HepG2 (cell line): ENCODE data around the gene M1AP.

ENCODE experiments used
- EP300 ChIP-seq, 3 experiments: sonication (generic) in 1 of 3; formaldehyde crosslinking in 1 of 3; IDR thresholded peaks; 2 replicates each; pipeline versions ENCODE4 v1.5.1 to v1.6.1; 2011 to 2020; ENCODE audit warnings: low read depth in 2 of 3, low read length in 2 of 3, borderline replicate concordance in 1 of 3, improper control_type of control experiment in 1 of 3, mild to moderate bottlenecking in 1 of 3, missing genetic modification reagents in 1 of 3, moderate library complexity in 1 of 3
- ZKSCAN8 ChIP-seq: IDR thresholded peaks from 2 replicates; pipeline ENCODE4 v1.6.1; 2016; ENCODE audit warnings: borderline replicate concordance, missing genetic modification reagents, missing compliant biosample characterization
- TF ChIP-seq, protein P1 (sequence below): sonication (generic); formaldehyde crosslinking; IDR thresholded peaks from 2 replicates; pipeline ENCODE4 v1.4.0; 2020; ENCODE audit warnings: mild to moderate bottlenecking, low read depth, missing genetic modification reagents

DNA sequence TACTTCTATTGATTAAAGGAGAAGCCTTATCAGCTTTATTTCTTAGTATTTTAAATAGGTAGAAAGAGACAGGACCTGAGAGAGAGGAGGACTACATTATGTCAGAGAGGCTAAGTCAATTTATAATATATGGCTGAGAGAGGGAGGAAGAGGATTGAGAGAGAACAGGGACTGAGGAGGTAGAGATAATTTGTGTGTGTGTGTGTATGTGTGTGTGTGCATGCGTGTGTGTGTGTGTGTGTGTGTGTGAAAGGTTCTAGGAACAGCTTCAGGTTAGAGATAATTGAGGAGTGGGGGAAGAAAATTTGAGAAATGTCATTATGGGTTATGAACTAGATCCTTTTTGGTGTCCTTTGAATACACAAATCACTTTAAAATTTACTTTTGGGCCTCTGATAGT, 78.4 kb downstream of the M1AP start:
- TF ChIP-seq, protein P1, sequence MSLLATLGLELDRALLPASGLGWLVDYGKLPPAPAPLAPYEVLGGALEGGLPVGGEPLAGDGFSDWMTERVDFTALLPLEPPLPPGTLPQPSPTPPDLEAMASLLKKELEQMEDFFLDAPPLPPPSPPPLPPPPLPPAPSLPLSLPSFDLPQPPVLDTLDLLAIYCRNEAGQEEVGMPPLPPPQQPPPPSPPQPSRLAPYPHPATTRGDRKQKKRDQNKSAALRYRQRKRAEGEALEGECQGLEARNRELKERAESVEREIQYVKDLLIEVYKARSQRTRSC (CRISPR knock-in tag), result no peak
- TF ChIP-seq EP300 (IDR thresholded peaks at IDR 0.05; ENCODE audit: low read depth in 2 of 2, low read length in 2 of 2), result no peak
- no peak for TF ChIP-seq EP300 (CRISPR knock-in tag; IDR thresholded peaks at IDR 0.05; ENCODE audit: borderline replicate concordance)
- TF ChIP-seq ZKSCAN8, result no peak
